ENCODE measurements around the gene EVPLL.
"Not testable (repeated sequence)": the region's sequence is repeated elsewhere in the genome, so short reads cannot be mapped to it uniquely, and the experiment has no call there.

- not testable (repeated sequence) for TF ChIP-seq CTCF (conservative IDR thresholded peaks at IDR 0.05; ENCODE audit: low read depth in 2 of 2); STAT1 (IDR thresholded peaks at IDR 0.05; ENCODE audit: unreplicated experiment); EZH2phosphoT487 (IDR thresholded peaks at IDR 0.05; ENCODE audit: unreplicated experiment); CREB1 (CRISPR knock-in tag; IDR thresholded peaks at IDR 0.05; ENCODE audit: low read depth); JUNB (IDR thresholded peaks at IDR 0.05; ENCODE audit: unreplicated experiment)
Observed at GRCh38 chr17:18423015-18423414, 45.4 kb downstream of the EVPLL start.

Data from GM23338 (cell line).